ENCODE measurements around the gene CNGA2.
"Not testable (repeated sequence)": the region's sequence is repeated elsewhere in the genome, so short reads cannot be mapped to it uniquely, and the experiment has no call there.

CNGA2 gene

DNA sequence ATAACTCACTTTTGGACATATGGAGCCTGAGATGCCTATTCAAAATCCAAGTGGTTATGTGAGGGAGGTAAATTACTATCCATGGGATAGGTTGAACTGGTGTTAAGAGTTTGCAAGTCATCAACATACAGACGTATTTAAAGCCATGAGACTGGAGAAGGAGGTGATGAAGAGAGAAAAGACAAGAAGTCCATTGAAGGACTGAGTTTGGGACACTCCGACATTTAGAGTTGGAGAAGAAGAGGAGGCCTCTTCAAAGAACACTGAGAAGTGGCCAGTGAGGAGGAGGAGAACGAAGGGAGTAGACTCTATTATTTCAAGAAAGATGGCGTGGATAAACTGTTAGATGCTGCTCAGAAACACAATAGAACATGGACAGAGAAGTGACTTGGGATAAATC is at the start of gene CNGA2:
TSS of gene CNGA2 (plus strand) at position 301 of the 400 bp plus-strand sequence. CDS start 3,738 bp downstream, outside the sequence.
- no peak for DNase-seq (ENCODE audit: low read depth in 2 of 2)

DNA sequence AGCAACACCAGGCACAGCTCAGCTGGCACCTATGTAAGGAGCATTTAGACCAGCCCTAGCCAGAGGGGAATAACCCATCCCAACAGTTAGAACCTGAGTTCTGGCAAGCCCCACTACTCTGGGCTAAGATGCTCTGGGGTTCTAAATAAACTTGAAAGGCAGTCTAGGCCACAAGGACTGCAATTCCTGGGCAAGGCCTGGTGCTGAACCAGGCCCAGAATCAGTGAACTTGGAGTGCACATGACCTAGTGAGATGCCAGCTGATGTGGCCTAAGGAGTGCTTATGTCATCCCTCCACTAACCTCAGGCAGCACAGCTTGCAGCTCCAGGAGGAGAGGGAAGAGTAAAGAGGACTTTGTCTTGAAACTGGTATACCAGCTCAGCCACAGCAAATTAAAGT is 46.9 kb upstream of the CNGA2 start:
- no peak for DNase-seq (ENCODE audit: low read depth in 2 of 2)

DNA sequence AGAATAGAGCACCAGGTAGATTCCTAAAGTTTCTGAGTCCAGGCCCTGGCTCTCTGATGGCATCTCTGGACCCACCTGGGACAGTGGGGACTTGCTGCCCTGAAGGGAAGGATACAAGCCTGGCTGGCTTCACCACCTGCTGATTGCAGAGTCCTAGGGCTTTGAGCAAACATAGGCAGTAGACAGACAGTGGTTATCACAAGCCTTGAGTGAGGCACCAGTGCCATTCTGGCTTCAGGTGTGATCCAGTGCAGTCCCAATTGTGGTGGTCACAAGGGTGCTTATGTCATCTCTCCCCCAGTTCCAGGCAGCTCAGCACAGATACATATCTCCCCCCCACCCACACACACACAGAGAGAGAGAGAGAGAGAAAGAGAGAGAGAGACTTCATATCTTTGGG is 45.9 kb upstream of the CNGA2 start:
- DNase-seq (ENCODE audit: low read depth in 2 of 2): no peak

DNA sequence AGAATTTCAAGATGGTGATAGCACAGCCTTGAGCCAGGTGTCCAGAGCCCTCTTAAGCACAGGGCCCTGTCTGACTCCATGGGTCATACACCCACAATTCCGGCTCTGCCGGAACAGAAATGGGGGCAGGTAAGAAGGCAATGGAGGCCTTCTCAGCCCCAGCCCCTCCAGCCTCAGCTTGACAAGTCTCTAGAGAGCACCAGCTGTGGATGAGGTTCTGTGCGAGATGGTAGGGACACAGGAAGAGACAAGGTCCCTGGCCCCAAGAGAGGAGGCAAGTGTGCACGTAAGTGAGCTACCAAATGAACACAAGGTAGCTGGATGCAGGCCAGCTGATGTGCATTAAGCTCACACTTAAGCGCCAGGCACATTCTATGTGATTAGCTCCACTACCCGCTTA is 41.7 kb upstream of the CNGA2 start:
- no peak for DNase-seq (ENCODE audit: low read depth in 2 of 2)

DNA sequence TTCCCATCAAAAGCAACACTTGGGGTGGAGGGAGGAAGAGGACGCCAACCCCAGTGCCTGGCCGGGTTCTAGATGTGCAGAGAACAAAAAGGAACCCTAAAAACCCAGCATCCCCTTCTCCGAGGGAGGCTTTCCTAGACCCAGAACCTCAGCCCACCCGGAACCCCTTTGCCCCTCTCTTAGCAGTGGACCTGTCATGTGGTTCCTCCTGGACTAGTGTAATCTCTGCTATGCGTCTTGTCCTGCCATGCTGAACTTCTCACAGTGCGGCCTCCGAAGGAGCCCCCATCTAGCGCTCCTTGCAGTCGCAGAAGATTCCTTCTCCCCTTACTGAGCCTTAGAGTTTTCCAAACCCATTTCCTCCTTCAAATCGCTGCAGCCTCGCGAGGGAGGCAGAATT is 40.4 kb upstream of the CNGA2 start:
- no peak for DNase-seq (ENCODE audit: low read depth in 2 of 2)

DNA sequence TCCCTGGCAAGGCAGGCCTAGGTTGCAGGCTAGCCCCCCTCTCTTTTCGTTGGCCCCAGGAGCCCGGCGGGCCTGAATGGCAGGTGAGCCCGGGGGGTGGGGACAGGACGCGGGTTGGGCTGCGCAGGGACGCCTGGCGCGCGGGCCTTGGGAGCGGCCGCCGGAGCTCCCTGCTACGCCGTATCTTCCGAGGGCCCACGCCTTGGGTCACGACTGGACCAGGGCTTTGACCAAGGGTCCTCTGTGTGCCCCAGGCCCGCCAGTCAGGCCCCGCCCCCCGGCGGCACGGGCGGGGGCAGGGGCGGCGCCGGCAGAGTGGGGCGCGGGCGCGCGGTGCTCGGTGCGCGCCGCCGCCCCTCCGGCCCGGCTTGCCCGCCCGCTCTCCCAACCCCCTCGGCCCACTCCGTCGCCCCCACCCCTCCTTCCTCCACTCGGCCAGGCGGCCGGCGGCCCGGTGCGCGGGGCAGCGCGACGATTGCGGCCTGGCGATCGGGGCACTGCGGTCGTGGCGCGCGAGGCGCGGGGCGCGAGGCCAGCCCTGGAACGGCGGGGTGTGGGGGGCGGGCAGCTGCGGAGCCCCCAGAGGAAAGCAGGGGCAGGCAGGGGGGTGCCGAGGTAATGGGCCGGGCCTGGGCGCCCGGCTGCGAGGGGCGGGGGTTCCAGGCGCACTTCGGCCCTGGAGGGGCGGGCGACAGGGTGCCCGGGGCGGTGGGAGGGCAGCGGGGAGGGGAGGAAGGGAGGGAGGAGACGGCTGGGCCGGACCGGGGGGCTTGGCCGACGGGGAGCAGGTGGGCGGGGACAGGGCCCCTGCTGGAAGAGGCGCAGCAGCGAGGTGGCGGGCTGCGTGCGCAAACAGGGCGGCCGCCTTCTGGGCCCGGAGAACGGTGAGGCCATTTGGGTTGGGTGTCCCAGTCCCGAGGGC is 39.6 kb upstream of the CNGA2 start, which contains the start of gene PRRG3:
TSS of gene PRRG3 (plus strand) at position 798 of the 922 bp plus-strand sequence. CDS start 3,357 bp downstream, outside the sequence.
- DNase-seq (ENCODE audit: low read depth in 2 of 2): no peak

DNA sequence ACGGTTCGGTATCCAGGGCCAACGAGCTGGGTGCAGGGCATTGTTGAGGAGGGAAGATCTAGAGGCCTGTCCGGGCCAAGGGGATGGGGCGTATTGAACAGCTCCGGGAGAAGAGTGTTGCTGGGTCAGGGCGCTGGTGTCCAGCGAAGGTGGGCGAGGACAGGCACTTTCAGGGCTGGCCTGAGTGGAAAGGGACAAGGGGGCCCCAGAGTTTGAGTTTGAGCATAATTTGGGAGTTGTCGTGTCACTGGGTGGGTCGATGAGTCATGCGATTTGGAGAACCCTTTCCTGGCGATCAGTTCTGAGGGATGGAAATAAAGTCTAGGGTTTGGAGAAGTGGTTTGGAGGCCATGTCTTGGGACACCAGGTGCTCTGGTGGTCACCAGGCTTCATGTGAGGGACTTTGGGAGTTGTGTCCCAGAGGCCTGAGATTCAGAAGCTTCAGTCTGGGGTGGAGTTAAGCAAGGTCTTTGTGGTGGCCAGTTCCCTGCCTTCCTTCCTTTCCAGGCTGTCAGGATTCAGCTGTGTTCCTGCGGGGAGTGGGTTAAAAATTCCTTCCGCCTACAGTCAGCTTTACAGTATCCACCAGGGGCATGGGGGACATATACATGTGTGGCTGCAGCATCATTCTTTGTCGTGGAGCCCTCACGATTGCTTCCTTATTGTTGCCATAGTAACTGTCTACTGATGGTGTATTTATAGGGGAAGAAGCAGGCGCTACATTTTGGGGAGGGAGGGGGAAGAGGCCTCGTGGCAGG is 38.8 kb upstream of the CNGA2 start:
- no peak for DNase-seq (ENCODE audit: low read depth in 2 of 2)

DNA sequence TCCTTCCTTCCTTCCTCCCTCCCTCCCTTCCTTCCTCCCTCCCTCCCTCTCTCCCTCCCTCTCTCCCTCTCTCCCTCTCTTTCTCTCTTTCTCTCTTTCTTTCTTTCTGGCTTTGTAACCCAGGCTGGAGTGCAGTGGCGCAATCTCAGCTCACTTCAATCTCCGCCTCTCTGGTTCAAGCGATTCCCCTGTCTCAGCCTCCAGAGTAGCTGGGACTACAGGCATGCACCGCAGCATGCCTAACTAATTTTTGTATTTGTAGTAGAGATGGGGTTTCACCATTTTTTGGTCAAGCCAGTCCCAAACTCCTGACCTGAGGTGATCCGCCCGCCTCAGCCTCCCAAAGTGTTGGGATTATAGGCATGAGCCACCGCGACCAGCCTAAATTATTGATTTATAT is 37.5 kb upstream of the CNGA2 start:
- DNase-seq (ENCODE audit: low read depth in 2 of 2): not testable (repeated sequence)

DNA sequence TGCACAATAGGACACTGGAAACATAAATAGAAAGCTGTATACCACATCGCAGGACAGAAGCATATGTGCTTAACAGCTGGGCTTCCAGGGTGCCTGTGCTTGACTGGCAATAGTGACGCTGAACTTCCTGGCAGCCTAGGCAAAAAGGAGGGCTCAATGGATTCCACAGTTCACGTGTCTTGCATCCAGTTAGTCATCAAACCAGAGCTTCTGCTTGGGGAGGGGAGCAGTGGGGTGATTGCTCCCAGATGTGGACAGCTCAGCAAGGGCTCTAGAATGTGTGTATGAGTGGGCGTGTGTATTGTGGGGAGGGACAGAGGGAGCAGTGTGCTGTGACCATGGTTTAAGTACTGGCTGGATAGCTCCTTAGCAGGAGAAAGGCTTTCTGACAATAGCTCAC is 37.0 kb upstream of the CNGA2 start:
- no peak for DNase-seq (ENCODE audit: low read depth in 2 of 2)

DNA sequence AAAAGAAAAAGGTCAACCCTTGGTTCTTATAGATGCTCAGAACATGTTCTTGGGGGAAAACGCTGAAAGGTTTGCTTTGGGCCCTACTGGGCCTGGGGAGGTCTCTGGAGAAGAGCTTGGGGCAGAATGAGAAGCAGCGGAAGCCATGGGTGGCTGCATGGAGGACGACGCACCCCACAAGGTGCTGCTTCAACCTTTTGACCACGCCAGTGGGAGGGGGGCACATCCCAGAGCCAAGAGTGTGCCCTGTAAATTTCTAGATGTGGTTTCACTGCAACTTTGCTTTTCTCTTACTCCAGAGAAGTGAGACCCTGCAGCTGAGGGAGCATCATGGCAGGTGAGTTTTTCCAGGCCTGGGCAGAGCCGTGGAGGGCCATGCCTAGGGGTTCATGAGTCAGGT is 36.1 kb upstream of the CNGA2 start:
- DNase-seq (ENCODE audit: low read depth in 2 of 2): no peak

DNA sequence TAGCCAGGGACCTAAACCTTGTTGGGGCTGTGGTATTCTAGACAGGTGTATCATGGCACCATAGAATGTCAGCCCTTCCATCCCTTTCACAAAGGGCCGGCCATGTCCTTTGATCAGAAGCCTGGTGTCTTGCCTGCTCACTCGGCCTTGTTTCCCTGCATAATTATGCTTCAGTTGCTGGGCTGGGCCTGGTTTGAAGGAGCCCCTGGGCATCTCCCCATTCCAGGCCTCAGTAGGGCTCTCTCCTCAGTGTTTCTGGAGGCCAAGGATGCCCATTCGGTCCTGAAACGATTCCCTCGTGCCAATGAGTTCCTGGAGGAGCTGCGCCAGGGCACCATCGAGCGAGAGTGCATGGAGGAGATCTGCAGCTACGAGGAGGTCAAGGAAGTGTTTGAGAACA is 34.8 kb upstream of the CNGA2 start:
- DNase-seq (ENCODE audit: low read depth in 2 of 2): no peak

DNA sequence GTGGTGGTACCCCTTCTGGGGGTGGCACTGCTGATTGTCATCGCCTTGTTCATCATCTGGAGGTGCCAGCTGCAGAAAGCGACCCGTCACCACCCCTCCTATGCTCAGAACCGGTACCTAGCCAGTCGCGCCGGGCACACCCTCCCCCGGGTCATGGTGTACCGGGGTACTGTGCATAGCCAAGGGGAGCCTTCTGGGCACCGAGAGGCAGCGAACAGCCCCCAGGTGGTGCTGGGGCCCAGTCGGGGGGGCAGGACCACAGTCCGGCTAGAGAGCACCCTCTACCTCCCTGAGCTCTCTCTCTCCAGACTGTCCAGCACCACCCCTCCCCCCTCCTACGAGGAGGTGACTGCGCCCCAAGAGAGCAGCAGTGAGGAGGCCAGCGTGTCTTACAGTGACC is 34.0 kb upstream of the CNGA2 start:
- DNase-seq (ENCODE audit: low read depth in 2 of 2): no peak

DNA sequence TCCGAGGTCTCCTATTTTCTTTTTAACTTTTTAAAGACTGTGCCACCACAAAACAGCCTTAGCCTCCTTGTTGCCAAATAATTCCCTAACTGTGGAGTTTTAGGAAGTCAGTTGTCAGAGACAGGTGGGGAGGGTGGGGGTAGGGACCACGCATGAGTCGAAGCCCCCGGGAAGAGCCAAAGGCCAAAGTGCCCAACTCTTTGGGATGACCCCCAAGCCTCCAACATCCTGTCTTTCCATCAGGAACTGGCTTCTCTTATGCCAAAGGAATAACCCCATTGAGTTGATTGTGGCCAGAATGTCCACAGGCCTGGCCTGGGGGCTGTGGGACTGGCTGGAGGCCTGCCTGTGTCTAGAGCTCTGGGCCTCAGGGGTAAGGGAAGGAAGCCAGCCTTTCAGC is 33.5 kb upstream of the CNGA2 start:
- no peak for DNase-seq (ENCODE audit: low read depth in 2 of 2)

DNA sequence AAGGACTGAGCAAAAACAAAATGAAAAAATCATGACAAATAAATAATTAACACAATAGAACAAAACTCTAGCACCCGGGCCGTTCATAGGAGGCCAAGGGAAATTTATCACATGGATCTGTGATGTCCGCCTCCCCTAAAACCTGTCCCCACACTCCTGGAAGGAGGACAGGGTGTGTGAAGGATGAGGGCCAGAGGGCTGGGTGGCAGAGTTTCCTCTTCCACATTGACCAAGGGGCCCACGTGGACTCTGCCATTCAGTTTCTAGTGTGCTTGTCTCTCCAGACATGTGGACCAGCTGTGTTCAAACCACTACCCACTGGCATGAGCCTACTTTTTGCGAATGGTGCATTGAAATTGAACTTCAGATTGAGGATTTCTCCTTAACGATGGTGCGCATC is 33.0 kb upstream of the CNGA2 start:
- DNase-seq (ENCODE audit: low read depth in 2 of 2): no peak

DNA sequence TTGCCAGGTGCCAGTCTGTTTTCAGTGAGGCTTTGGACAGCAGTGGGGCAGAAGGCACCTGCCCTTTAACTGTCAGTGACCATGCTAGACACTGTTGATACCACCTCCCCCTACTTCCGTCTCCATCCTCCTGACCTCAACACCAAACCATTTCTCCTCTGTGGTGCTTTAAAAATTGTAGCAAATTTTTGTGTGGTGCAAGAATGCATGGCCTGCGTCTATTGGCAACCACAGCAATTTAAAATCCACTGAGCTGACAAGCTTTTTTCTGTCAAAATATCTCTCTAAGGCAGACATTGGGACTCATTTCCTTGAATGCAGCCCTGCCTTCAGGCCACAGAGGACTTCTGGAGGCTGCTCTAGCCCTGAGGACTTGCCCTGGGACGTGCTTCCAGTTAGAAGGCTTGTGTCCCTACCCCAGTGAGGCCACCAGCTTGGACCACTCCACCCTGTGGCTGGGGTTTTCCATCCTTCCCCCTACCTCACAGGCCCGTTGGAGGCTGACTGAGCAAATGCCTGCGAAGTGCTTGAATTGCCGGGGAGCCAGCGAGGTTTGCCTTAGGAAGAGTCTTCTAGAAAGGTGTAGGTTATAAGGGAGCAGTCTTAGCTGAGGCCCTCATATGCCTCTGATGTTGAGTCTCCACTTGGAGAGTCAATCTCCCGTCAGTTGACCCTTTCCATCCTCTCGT is 32.4 kb upstream of the CNGA2 start:
- DNase-seq (ENCODE audit: low read depth in 2 of 2): no peak

DNA sequence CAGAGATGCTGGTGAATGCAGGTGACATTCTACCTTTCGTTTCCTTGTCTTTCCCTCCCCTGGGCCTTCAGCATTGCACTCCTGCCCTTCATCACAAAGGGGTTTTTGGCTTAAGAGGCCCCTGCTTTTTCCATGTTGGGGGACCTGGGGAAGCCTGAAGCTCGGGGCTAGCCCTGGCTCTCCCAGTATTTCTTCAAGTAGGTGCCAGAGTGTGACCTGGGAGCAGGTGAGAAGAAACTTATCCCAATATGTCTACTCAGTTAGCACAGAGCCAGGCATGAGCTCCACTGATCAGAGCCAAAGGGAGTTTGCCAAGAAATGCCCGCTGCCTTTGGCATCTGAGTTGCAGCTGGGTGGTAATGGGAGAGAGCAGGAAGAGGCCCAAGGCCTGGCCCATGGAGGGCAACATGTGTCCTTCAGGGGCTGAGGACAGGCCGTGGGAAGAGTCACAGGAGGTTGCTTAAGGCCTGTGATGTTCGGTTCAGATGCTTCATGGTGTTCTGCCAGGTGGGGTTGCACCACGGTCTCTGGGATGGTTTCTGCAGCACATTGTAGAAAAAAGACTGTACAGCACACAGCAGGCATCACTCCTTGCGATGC is 31.7 kb upstream of the CNGA2 start:
- DNase-seq (ENCODE audit: low read depth in 2 of 2): no peak

DNA sequence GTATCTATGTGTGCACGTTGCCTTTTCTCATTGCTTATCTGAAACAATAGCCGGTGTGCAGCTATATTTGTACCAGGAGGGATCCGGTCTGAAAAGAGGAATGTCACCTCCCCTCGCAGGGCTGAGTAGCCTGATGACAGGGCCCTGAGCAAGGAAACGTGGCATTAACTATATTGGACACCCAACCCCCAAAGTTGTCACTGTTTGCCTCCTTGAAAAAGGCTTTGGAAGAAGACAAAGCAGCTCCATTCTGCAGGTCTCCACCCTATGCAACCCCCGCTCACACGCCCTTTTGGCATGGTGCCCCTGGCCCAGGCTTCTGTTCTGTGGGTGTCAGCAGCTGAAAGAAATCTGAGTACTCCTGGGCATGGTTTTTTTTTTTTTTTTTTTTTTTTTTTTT is 31.1 kb upstream of the CNGA2 start:
- no peak for DNase-seq (ENCODE audit: low read depth in 2 of 2)

DNA sequence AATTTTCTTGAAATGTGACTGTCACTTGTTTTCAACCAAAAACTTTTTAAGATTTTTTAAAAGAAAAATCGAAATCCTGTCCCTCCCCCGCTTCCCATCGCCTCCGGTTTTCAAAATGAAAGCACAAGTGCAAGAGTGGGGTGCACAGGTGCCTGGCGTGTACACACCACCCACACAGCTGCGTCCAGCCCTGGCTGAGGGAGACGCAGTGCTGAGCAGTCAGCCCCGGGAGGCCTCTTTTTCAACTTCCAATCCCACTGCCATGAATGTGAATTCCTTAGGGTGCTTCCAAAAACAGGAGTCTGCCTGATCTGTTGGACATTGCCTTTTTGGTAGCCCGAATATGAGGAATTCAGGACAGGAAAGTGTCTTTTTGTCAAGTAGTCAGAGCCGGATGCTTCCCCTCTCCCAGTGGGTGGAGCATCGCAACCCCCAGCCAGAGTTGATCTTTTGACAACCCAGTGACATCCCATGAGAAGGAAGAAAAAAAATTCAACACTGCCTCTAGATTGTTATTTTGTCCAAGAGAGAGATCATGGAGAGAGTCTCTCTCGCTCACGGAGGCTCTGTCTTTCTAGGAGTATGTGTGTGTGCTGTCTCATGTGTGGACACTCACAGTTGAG is 30.4 kb upstream of the CNGA2 start:
- no peak for DNase-seq (ENCODE audit: low read depth in 2 of 2)

DNA sequence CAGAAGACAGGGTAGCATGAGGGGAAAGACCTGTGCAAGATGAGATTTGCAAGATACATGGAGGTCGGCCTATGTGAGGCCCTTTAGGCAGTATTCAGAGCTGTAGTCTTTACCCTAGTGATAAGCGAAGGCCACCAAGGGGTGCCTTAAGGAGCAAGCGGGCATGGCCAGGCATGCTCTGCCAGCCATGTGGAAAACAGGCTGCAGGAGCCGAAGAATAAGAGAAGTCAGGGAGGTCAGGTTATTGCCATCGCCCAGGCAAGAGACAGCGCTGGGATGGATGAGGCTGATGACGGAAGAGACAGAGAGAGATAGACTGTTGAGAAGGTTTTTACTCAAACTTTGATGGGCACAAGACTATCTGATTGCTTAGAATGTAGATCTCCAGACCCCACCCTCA is 25.7 kb upstream of the CNGA2 start:
- DNase-seq (ENCODE audit: low read depth in 2 of 2): no peak

DNA sequence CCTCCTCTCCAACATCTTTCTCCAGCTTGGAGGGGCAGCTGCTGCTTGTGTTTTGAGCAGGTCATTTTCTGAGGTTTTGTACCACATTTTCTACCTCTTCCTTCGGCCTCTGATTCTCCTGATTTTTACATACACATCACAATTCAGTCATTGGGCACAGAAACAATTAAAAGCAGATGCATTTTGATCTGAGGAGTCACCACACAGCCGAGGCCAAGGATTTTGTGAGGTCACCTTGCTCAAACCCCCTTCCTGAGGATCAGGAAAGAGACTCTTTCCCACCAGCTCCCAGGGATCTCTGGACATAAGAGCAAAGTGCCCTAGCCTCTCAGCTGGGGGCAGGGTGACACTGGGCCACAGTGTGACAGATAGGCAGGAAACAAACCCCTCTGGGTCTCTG is 24.1 kb upstream of the CNGA2 start:
- DNase-seq (ENCODE audit: low read depth in 2 of 2): no peak

DNA sequence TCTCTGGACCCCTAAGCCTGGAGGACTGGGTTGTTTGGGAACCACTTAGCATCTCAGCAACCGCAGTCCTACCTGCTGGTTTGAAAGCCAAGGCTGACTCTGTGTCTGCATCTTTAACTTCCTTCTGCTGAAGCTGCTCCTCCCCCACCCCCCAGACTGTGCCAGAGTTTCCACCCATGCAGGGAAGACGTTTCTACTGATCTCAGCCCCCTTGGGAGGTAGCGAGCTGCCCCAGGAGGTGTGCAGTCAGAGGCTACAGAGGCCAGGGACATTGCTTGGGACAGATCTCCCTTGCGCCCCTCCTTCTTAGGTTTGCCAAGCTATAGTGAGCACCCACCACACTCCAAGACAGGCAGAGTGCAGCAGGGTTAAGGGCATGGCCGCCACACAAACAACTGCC is 23.4 kb upstream of the CNGA2 start:
- DNase-seq (ENCODE audit: low read depth in 2 of 2): no peak

DNA sequence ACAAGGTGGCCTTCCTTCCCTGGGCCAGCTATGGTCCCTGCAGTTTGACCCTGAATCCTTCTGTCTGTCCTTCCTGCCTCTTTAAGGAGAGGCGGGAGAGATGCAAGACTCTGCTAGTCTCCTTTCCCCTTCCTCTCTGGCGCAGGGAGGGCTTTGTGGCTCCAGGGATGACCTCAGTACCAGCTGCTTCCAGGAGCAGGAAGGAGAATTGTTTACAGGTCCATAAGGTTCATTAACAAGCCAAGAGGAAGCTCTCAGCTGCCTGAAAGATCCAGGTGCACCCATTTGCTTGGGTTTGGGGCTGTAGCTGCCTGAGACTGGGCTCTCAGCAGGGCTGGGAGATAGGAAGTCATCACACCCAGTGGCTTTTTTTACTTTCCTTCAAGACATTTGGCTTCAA is 22.8 kb upstream of the CNGA2 start:
- no peak for DNase-seq (ENCODE audit: low read depth in 2 of 2)

All from activated CD8-positive, alpha-beta memory T cell treated with anti-CD3 and anti-CD28 coated beads for 4 hours (primary cell).